Measurements from ENCODE around the gene RFX3.

Gene RFX3

GRCh38 chr9:3435732-3436131, 90.1 kb downstream of the RFX3 start:
- no peak overlapping the region for H3K27ac ChIP-seq (replicated peaks)
- H3K4me3 ChIP-seq (replicated peaks; ENCODE audit: insufficient read depth, low read length) = no peak overlapping the region
- no peak for TF ChIP-seq GABPA (IDR thresholded peaks at IDR 0.05; ENCODE audit: low read depth)
- no peaks in the 10 kb centered on the region for H3K27me3 ChIP-seq (ENCODE audit: insufficient read depth, poor library complexity, severe bottlenecking)
- DNase-seq (ENCODE audit: low read depth in 1 of 2, low spot score in 1 of 2) = no peak

- H3K27ac ChIP-seq (replicated peaks) = no peak overlapping the region
- H3K4me3 ChIP-seq (replicated peaks; ENCODE audit: insufficient read depth, low read length) = no peak overlapping the region
- DNase-seq (ENCODE audit: low read depth in 1 of 2, low spot score in 1 of 2) = peak; percentile 64 to 84
- TF ChIP-seq GABPA (IDR thresholded peaks at IDR 0.05; ENCODE audit: low read depth) = no peak
- peak; percentile 17; the same call in 1 of the 2 replicates for TF ChIP-seq POLR2AphosphoS5 (IDR thresholded peaks at IDR 0.05; ENCODE audit: low read depth)
- H3K27me3 ChIP-seq (ENCODE audit: insufficient read depth, poor library complexity, severe bottlenecking) = no peaks in the 10 kb centered on the region
Observed at GRCh38 chr9:3434594-3434993, 91.2 kb downstream of the RFX3 start.

GRCh38 chr9:3433754-3434153, 92.0 kb downstream of the RFX3 start:
- Histone ChIP-seq H3K27me3 (ENCODE audit: insufficient read depth, poor library complexity, severe bottlenecking) (no peaks in the 10 kb centered on the region), H3K4me3 (replicated peaks; ENCODE audit: insufficient read depth, low read length) (no peak overlapping the region), H3K27ac (replicated peaks) (no peak overlapping the region)
- DNase-seq (ENCODE audit: low read depth in 1 of 2, low spot score in 1 of 2) = no peak
- TF ChIP-seq GABPA (IDR thresholded peaks at IDR 0.05; ENCODE audit: low read depth) = no peak
- no peak for TF ChIP-seq CTCF (IDR thresholded peaks at IDR 0.05; ENCODE audit: insufficient read depth, low read length)
- no peak for TF ChIP-seq REST (IDR thresholded peaks at IDR 0.05; ENCODE audit: insufficient replicate concordance, low read depth)
- TF ChIP-seq SPI1 (IDR thresholded peaks at IDR 0.05; ENCODE audit: borderline replicate concordance, low read depth) = no peak
- no peak for TF ChIP-seq POLR2AphosphoS5 (IDR thresholded peaks at IDR 0.05; ENCODE audit: low read depth)

GRCh38 chr9:3433066-3433465, 92.7 kb downstream of the RFX3 start:
- TF ChIP-seq POLR2AphosphoS5 (IDR thresholded peaks at IDR 0.05; ENCODE audit: low read depth) = no peak
- TF ChIP-seq GABPA (IDR thresholded peaks at IDR 0.05; ENCODE audit: low read depth) = no peak
- no peak for TF ChIP-seq SPI1 (IDR thresholded peaks at IDR 0.05; ENCODE audit: borderline replicate concordance, low read depth)
- TF ChIP-seq REST (IDR thresholded peaks at IDR 0.05; ENCODE audit: insufficient replicate concordance, low read depth) = no peak
- TF ChIP-seq CTCF (IDR thresholded peaks at IDR 0.05; ENCODE audit: insufficient read depth, low read length) = no peak
- Histone ChIP-seq H3K27me3 (ENCODE audit: insufficient read depth, poor library complexity, severe bottlenecking) (no peaks in the 10 kb centered on the region), H3K27ac (replicated peaks) (no peak overlapping the region), H3K4me3 (replicated peaks; ENCODE audit: insufficient read depth, low read length) (no peak overlapping the region)
- DNase-seq (ENCODE audit: low read depth in 1 of 2, low spot score in 1 of 2) = no peak

- TF ChIP-seq GABPA (IDR thresholded peaks at IDR 0.05; ENCODE audit: low read depth) (no peak), SPI1 (IDR thresholded peaks at IDR 0.05; ENCODE audit: borderline replicate concordance, low read depth) (no peak), REST (IDR thresholded peaks at IDR 0.05; ENCODE audit: insufficient replicate concordance, low read depth) (no peak), POLR2AphosphoS5 (IDR thresholded peaks at IDR 0.05; ENCODE audit: low read depth) (no peak), CTCF (IDR thresholded peaks at IDR 0.05; ENCODE audit: insufficient read depth, low read length) (no peak)
- Histone ChIP-seq H3K27me3 (ENCODE audit: insufficient read depth, poor library complexity, severe bottlenecking) (no peaks in the 10 kb centered on the region), H3K27ac (replicated peaks) (no peak overlapping the region), H3K4me3 (replicated peaks; ENCODE audit: insufficient read depth, low read length) (no peak overlapping the region)
- no peak for DNase-seq (ENCODE audit: low read depth in 1 of 2, low spot score in 1 of 2)
Observed at GRCh38 chr9:3431890-3432289, 93.9 kb downstream of the RFX3 start.

Data from HL-60 (cell line).